WI38 (cell line): ENCODE measurements around the gene CLEC4E.

ENCODE experiments used
- H3K4me3 ChIP-seq: 2 replicates; pipeline ENCODE4 v1.5.1; 2011; ENCODE audit warnings: low read depth, mild to moderate bottlenecking, control low read depth, low read length
- TF ChIP-seq, protein P1 (sequence below): IDR thresholded peaks from 2 replicates; pipeline ENCODE4 v1.5.1; 2012; ENCODE audit warnings: low read depth, mild to moderate bottlenecking, control low read depth, low read length

Gene CLEC4E

DNA sequence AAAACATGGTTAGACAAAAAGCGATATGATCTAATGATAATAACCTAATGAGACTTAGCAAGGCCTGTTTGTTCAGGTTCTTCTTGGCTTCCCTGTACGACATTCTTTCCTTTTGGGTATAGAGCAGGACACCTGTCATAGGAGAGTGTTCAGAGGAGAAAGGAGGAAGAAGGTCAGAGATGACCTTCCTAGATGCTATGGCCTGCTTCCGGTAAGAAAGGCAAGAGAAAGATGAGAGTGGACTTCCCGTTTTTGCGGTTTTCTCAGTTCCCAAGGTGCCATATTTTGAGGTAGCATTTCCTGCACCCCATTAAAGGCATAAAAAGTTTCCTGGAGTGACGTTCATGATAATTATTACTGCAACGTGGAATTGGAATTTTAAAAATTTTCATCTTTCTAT lies 8.7 kb downstream of the CLEC4E start:
- TF ChIP-seq, protein P1, sequence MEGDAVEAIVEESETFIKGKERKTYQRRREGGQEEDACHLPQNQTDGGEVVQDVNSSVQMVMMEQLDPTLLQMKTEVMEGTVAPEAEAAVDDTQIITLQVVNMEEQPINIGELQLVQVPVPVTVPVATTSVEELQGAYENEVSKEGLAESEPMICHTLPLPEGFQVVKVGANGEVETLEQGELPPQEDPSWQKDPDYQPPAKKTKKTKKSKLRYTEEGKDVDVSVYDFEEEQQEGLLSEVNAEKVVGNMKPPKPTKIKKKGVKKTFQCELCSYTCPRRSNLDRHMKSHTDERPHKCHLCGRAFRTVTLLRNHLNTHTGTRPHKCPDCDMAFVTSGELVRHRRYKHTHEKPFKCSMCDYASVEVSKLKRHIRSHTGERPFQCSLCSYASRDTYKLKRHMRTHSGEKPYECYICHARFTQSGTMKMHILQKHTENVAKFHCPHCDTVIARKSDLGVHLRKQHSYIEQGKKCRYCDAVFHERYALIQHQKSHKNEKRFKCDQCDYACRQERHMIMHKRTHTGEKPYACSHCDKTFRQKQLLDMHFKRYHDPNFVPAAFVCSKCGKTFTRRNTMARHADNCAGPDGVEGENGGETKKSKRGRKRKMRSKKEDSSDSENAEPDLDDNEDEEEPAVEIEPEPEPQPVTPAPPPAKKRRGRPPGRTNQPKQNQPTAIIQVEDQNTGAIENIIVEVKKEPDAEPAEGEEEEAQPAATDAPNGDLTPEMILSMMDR: no peak
- H3K4me3 ChIP-seq: no peak overlapping the region

DNA sequence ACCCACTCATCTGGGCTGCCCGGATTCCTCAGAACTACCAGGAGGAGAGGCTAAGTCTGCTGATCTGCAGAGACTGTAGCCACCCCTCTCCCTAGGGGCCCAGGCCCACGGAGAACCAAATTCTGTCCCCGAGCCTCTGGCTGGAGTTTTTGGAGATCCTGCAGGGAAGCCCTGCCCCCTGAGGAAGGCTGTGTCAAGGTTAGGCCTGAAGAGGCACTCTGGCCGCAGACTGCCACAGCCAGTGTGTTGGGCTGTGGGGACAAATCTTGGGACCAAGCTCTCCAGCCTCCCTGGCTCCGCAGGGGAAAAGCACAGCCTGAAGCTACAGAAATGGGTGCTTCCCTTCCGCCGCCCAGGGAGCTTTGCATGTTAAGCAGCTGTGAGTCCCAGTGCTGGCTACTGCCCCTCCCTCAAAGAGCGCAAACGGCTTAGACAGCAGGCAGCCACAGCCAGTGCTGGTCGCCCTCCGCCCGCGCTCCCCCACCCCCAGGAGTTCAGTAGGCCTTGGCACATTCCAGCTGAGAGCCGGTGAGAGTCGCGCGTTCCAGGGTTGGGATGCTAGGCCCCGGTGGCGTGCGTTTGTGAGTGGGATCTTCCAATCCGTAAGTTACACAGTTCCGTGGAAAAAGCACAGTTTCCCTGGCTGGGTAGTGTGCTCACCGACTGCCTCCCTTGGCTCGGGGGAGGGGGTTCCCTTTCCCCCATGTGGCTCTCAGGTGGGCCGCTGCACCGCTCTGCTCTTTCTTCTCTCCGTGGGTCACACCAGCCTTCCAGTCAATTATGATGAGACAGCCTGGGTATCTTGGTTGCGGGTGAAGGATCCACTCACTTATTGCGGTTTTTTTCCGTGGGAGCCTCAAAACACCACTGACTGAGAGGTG lies 13.2 kb downstream of the CLEC4E start:
- TF ChIP-seq, protein P1: no peak
- no peak overlapping the region for H3K4me3 ChIP-seq

DNA sequence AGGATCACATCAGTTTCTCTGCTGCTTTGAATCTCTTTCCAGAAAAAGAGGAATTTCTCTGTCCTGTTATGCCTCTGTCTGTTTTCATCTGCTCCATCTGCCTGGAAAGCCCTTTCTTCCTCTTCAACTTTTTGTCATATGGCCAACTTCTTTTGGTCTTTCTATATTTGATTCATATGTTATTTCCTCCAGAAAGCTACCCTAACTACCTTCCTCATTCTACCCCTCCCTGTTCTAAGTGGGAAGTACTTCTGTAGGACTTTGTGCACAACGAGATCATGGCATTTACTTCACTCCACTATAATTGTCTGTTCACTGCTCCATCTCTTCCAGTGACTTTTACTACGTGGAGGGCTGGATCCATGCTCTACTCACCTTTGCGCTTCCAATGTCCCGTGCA lies 21.5 kb downstream of the CLEC4E start:
- no peak overlapping the region for H3K4me3 ChIP-seq
- TF ChIP-seq, protein P1: no peak

DNA sequence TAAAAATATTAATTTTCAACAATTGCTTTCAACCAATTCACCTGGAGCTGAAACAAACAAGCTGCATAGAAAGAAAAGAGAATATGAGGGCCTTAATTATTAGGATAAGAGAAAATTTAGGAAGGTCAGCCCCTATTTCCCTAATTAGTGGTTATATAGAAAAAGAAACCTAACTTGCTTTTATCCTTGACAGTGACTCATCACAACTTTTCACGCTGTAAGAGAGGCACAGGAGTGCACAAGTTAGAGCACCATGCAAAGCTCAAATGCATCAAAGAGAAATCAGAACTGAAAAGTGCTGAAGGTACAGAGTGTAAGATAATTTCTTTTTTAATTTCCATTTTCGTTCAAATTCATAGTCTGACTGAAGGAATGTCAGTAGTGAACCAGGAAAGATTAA lies 22.7 kb downstream of the CLEC4E start:
- no peak overlapping the region for H3K4me3 ChIP-seq
- TF ChIP-seq, protein P1: no peak

DNA sequence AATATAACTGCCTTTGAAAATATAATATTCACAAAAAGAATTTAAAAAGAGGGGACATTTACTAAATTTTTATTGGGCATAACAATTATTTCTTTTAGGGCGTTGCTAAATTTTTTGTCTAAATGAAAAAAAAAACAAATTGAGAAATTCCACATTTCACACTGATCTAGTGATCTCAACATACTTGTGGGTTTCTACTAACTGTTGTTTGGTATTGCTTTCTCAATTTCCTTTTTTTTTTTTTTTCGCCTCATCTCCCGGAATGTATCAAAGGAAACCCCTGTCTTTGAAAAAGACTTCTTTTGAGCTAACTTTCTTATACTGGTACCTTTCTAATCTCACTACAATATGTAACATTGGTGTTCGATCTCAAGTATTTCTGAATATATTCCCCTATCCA lies 27.4 kb downstream of the CLEC4E start, which contains the start of gene CLEC4D:
Gene CLEC4D (plus strand): TSS at position 248 of the 400 bp plus-strand sequence. CDS start 230 bp downstream, outside the sequence.
- H3K4me3 ChIP-seq: no peak within 1 kb of the TSS
- TF ChIP-seq, protein P1: no peak

DNA sequence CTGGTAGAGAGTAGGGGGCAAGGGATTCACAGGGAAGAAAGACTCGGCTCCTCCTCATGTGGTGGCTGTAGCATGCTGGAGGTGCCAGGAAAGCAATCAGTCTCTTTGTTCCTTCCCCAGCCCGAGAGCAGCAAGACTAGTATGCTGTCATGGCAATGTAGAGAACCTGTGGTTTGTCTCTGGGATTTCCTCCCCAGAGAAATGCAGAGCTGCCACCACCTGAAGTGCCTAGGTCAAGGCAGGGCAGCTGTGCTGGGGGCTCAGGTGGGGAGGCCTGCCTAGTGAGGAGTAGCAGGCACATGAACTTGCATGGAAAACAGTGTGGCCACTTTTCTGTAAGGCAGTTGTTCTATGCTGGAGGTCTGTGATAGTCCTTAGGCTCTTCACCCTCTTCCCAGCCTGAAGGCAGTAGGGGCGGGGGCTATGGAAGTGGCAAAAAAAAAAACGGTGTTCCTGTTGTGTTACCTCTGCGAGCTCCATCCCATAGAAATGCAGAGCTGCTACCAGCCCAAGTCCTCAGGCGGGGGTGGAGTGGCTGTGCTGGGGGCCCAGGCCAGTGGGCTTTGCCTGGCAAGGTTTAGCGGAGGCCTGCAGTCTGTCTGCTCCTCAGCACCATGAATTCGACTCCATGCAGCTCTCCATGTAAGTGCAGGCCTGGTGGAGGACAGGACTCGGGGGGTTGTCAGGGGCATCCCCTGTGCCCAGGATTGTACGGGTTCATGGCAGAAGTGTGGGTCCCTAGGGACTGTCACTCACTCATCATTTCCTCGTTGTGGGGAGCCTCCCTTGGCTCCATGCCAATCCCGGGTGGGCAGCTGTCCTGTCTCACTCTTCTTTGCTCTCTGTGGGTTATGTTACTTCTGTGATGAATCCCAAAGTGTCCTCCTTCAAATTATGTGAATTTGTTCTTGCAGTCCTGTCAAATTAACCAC lies 31.5 kb downstream of the CLEC4E start:
- TF ChIP-seq, protein P1: no peak
- no peak overlapping the region for H3K4me3 ChIP-seq
